K562 (cell line): ENCODE measurements around the gene HACD1. TPM values are rescaled to one million over a fixed set of nuclear protein-coding genes. Genes with fewer than 3 reads are reported as not detected.

Experiments
- BDP1 ChIP-seq: IDR thresholded peaks from 3 replicates; pipeline ENCODE4 v1.6.1; 2011; ENCODE audit not compliant: insufficient read length, insufficient read depth
- DDX20 ChIP-seq: fragments of 450-650 bp; IDR thresholded peaks from 2 replicates; pipeline ENCODE4 v1.6.1; 2016; ENCODE audit warnings: missing genetic modification characterization, low read depth, mild to moderate bottlenecking, missing compliant biosample characterization, moderate library complexity
- ERF ChIP-seq: fragments of 450-650 bp; formaldehyde crosslinking; IDR thresholded peaks from 2 replicates; pipeline ENCODE4 v1.4.0; 2020; ENCODE audit warnings: mild to moderate bottlenecking, mixed read lengths
- FOXK2 ChIP-seq, 2 experiments: fragments of 450-650 bp; IDR thresholded peaks in 1 of 2; conservative IDR thresholded peaks in 1 of 2; 2 replicates each; pipeline ENCODE4 v1.6.1; 2016; ENCODE audit warnings: low read depth in 2 of 2, mild to moderate bottlenecking in 1 of 2
- GTF2E2 ChIP-seq: fragments of 200-800 bp; sonication (Bioruptor generic); IDR thresholded peaks from 2 replicates; pipeline ENCODE4 v1.6.1; 2016; ENCODE audit warnings: missing genetic modification characterization, missing compliant biosample characterization
- HDGF ChIP-seq: fragments of 450-650 bp; IDR thresholded peaks from 2 replicates; pipeline ENCODE4 v1.6.1; 2016
- HNRNPL ChIP-seq: fragments of 200-400 bp; formaldehyde crosslinking; IDR thresholded peaks from 2 replicates; pipeline ENCODE4 v1.6.1; 2017; ENCODE audit warnings: low read depth, mild to moderate bottlenecking, low read length
- L3MBTL2 ChIP-seq: fragments of 450-650 bp; IDR thresholded peaks from 2 replicates; pipeline ENCODE4 v1.6.1; 2016; ENCODE audit warnings: mild to moderate bottlenecking, moderate library complexity
- MAFK ChIP-seq: IDR thresholded peaks from 2 replicates; pipeline ENCODE4 v1.6.1; 2011; ENCODE audit warnings: low read length, improper control_type of control experiment
- MCM5 ChIP-seq: fragments of 450-650 bp; IDR thresholded peaks from 2 replicates; pipeline ENCODE4 v1.6.1; 2016; ENCODE audit warnings: low read depth
- MEF2A ChIP-seq: IDR thresholded peaks from 2 replicates; pipeline ENCODE4 v1.6.1; 2011; ENCODE audit warnings: low read depth, mild to moderate bottlenecking, low read length, moderate library complexity; ENCODE audit not compliant: control insufficient read depth
- RAD21 ChIP-seq, 2 experiments: fragments of 250-450 bp in 1 of 2; fragments of 450-650 bp in 1 of 2; sonication (Bioruptor Pico) in 1 of 2; formaldehyde crosslinking in 1 of 2; IDR thresholded peaks in 1 of 2; conservative IDR thresholded peaks in 1 of 2; 2 replicates each; pipeline versions ENCODE4 v1.4.0 to v1.8.0; 2020 to 2022; ENCODE audit warnings: mild to moderate bottlenecking in 2 of 2, moderate library complexity in 1 of 2
- RB1 ChIP-seq: fragments of 450-650 bp; IDR thresholded peaks from 2 replicates; pipeline ENCODE4 v1.6.1; 2017; ENCODE audit warnings: low read depth, mild to moderate bottlenecking
- SIRT6 ChIP-seq: IDR thresholded peaks from one replicate; pipeline ENCODE4 v1.6.1; 2012; ENCODE audit warnings: low read depth, mild to moderate bottlenecking, control low read depth, inconsistent platforms, low read length, moderate library complexity
- TEAD4 ChIP-seq, 2 experiments: sonication (generic) in 1 of 2; formaldehyde crosslinking in 1 of 2; IDR thresholded peaks; 2 replicates each; pipeline versions ENCODE4 v1.6.1 to v1.8.0; 2012 to 2022; ENCODE audit warnings: borderline replicate concordance in 1 of 2, inconsistent platforms in 1 of 2, low read length in 1 of 2, mild to moderate bottlenecking in 1 of 2, missing genetic modification reagents in 1 of 2
- ZNF41 ChIP-seq: fragments of 250-450 bp; sonication (Bioruptor Pico); conservative IDR thresholded peaks from 2 replicates; pipeline ENCODE4 v1.4.0; 2020; ENCODE audit warnings: mild to moderate bottlenecking
- polyA plus RNA-seq, 8 experiments: library from polyadenylated mRNA; depleted of rRNA in 4 of 8; stranded (reverse) in 5 of 8; unstranded in 3 of 8; fragments of >200 nt; fragmentation: Nextera tagmentation in 2 of 8; fragmentation: Illumina TruSeq in 1 of 8; extraction: Ambion mirVana in 2 of 8; extraction: Trizol in 1 of 8; gene quantifications; 2 replicates each; pipeline versions ENCODE4 v1.2.1 to v1.2.3, GENCODE V29; 2011 to 2014; ENCODE audit warnings: inconsistent platforms in 1 of 8, missing spikeins in 1 of 8
- total RNA-seq, 7 experiments: library from RNA; depleted of rRNA in 6 of 7; stranded (reverse); fragments of >200 nt in 6 of 7; fragmentation: Illumina TruSeq in 2 of 7; extraction: Trizol in 2 of 7; gene quantifications; 2 replicates each; pipeline versions ENCODE4 v1.2.1 to v1.2.3, GENCODE V29; 2011 to 2021; ENCODE audit warnings: low replicate concordance in 1 of 7
- TF ChIP-seq, protein P1 (sequence below), 2 experiments: fragments of 200-800 bp in 1 of 2; sonication (Bioruptor generic) in 1 of 2; sonication (generic) in 1 of 2; formaldehyde crosslinking in 1 of 2; IDR thresholded peaks in 1 of 2; conservative IDR thresholded peaks in 1 of 2; 2 replicates each; pipeline versions ENCODE4 v1.5.0 to v1.6.1; 2016 to 2020; ENCODE audit warnings: missing compliant biosample characterization in 1 of 2, missing genetic modification characterization in 1 of 2, missing genetic modification reagents in 1 of 2
- TF ChIP-seq, protein P2 (sequence below): fragments of 250-450 bp; sonication (Bioruptor Pico); IDR thresholded peaks from 2 replicates; pipeline ENCODE4 v1.8.0; 2022; ENCODE audit warnings: inconsistent platforms
- TF ChIP-seq, protein P3 (sequence below): fragments of 200-800 bp; sonication (Bioruptor generic); IDR thresholded peaks from 2 replicates; pipeline ENCODE4 v1.6.1; 2017; ENCODE audit warnings: missing genetic modification characterization, missing compliant biosample characterization
- TF ChIP-seq, protein P4 (sequence below): fragments of 250-450 bp; sonication (Bioruptor Pico); IDR thresholded peaks from 2 replicates; pipeline ENCODE4 v1.4.0; 2020
- TF ChIP-seq, protein P5 (sequence below): sonication (generic); formaldehyde crosslinking; IDR thresholded peaks from 2 replicates; pipeline ENCODE4 v1.8.0; 2022; ENCODE audit warnings: missing genetic modification reagents, mild to moderate bottlenecking, moderate library complexity, borderline replicate concordance

HACD1 gene
- total and polyA plus RNA-seq, 9 of the 15 experiments (the other 6 are each of a cell fraction or from before 2014, with no cell fraction given): 0.99 to 4.5 (median 2.4) TPM

DNA sequence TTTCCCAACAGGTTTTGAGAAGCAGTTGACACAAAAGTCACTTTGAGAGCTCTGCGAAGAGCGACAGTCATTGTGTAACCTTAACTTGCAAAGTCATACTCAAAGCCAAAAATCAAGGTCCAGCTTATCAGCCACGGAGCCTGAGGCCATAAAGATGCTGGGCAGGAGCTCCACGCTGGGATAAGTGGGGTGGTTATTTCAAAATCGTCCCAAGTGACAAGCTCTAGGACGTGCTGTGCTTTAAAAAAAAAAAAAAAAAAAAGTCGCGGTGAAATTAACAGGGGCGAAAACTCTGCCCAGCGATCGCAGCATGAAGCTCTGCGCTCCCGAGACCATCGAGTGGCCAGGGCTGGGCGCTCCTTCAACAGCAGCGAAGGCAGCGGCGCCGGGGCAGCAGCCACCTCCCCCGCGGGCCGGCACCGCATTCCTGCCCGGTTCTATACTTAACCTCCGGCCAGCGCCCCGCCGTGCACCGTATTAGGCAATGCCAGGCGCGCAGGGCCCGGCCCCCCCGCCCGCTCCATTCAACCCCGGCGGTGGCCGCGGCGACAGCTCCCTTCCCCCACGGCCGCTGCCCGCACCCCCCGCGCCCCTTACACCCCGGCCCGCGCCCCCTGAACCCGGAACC lies 657 bp downstream of the HACD1 start (continued):
- TF ChIP-seq BDP1 (no peak), L3MBTL2 (no peak; the same call in 1 of the 2 replicates), HNRNPL (no peak), MEF2A (no peak), SIRT6 (no peak), FOXK2 (conservative IDR thresholded peaks at IDR 0.05 in 1 of 2, IDR thresholded peaks at IDR 0.05 in 1 of 2; ENCODE audit: low read depth in 2 of 2) (no peak), MAFK (peak; percentile 77), ZNF41 (CRISPR knock-in tag) (no peak), DDX20 (tag) (no peak), HDGF (no peak), RAD21 (CRISPR knock-in tag; conservative IDR thresholded peaks at IDR 0.05 in 1 of 2, IDR thresholded peaks at IDR 0.05 in 1 of 2) (peak in 1 of 2 experiments; percentile 20; a peak in 1 of 4 replicates), GTF2E2 (tag) (no peak), TEAD4 (IDR thresholded peaks at IDR 0.05; ENCODE audit: low read length) (peak; percentile 60), TEAD4 (CRISPR knock-in tag; IDR thresholded peaks at IDR 0.05; ENCODE audit: borderline replicate concordance) (no peak), MCM5 (no peak), RB1 (no peak), ERF (no peak)
- TF ChIP-seq, protein P1, sequence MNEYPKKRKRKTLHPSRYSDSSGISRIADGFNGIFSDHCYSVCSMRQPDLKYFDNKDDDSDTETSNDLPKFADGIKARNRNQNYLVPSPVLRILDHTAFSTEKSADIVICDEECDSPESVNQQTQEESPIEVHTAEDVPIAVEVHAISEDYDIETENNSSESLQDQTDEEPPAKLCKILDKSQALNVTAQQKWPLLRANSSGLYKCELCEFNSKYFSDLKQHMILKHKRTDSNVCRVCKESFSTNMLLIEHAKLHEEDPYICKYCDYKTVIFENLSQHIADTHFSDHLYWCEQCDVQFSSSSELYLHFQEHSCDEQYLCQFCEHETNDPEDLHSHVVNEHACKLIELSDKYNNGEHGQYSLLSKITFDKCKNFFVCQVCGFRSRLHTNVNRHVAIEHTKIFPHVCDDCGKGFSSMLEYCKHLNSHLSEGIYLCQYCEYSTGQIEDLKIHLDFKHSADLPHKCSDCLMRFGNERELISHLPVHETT (CRISPR knock-in tag; conservative IDR thresholded peaks at IDR 0.05 in 1 of 2, IDR thresholded peaks at IDR 0.05 in 1 of 2): no peak
- TF ChIP-seq, protein P2, sequence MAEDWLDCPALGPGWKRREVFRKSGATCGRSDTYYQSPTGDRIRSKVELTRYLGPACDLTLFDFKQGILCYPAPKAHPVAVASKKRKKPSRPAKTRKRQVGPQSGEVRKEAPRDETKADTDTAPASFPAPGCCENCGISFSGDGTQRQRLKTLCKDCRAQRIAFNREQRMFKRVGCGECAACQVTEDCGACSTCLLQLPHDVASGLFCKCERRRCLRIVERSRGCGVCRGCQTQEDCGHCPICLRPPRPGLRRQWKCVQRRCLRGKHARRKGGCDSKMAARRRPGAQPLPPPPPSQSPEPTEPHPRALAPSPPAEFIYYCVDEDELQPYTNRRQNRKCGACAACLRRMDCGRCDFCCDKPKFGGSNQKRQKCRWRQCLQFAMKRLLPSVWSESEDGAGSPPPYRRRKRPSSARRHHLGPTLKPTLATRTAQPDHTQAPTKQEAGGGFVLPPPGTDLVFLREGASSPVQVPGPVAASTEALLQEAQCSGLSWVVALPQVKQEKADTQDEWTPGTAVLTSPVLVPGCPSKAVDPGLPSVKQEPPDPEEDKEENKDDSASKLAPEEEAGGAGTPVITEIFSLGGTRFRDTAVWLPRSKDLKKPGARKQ (CRISPR knock-in tag): no peak
- TF ChIP-seq, protein P3, sequence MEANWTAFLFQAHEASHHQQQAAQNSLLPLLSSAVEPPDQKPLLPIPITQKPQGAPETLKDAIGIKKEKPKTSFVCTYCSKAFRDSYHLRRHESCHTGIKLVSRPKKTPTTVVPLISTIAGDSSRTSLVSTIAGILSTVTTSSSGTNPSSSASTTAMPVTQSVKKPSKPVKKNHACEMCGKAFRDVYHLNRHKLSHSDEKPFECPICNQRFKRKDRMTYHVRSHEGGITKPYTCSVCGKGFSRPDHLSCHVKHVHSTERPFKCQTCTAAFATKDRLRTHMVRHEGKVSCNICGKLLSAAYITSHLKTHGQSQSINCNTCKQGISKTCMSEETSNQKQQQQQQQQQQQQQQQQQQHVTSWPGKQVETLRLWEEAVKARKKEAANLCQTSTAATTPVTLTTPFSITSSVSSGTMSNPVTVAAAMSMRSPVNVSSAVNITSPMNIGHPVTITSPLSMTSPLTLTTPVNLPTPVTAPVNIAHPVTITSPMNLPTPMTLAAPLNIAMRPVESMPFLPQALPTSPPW (CRISPR knock-in tag): peak; percentile 80
- TF ChIP-seq, protein P4, sequence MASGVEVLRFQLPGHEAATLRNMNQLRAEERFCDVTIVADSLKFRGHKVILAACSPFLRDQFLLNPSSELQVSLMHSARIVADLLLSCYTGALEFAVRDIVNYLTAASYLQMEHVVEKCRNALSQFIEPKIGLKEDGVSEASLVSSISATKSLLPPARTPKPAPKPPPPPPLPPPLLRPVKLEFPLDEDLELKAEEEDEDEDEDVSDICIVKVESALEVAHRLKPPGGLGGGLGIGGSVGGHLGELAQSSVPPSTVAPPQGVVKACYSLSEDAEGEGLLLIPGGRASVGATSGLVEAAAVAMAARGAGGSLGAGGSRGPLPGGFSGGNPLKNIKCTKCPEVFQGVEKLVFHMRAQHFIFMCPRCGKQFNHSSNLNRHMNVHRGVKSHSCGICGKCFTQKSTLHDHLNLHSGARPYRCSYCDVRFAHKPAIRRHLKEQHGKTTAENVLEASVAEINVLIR: no peak
- TF ChIP-seq, protein P5, sequence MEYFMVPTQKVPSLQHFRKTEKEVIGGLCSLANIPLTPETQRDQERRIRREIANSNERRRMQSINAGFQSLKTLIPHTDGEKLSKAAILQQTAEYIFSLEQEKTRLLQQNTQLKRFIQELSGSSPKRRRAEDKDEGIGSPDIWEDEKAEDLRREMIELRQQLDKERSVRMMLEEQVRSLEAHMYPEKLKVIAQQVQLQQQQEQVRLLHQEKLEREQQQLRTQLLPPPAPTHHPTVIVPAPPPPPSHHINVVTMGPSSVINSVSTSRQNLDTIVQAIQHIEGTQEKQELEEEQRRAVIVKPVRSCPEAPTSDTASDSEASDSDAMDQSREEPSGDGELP (CRISPR knock-in tag): no peak
